H1 (cell line): ENCODE results near the gene ARL5A. TPM values are rescaled to one million over a fixed set of nuclear protein-coding genes. Genes with fewer than 3 reads are reported as not detected.

ENCODE experiments used
- CHD2 ChIP-seq: IDR thresholded peaks from 2 replicates; pipeline ENCODE4 v1.6.1; 2012; ENCODE audit warnings: low read length, improper control_type of control experiment
- EGR1 ChIP-seq: IDR thresholded peaks from 2 replicates; pipeline ENCODE4 v1.6.1; 2011; ENCODE audit warnings: low read depth, low read length, borderline replicate concordance
- HDAC2 ChIP-seq, 2 experiments: fragments of 300-600 bp in 1 of 2; sonication (generic) in 1 of 2; IDR thresholded peaks; 2 replicates each; pipeline ENCODE4 v1.6.1; 2011 to 2012; ENCODE audit warnings: low read depth in 2 of 2, low read length in 2 of 2, mild to moderate bottlenecking in 2 of 2, moderate library complexity in 2 of 2, borderline replicate concordance in 1 of 2, inconsistent platforms in 1 of 2
- NANOG ChIP-seq: IDR thresholded peaks from 2 replicates; pipeline ENCODE4 v1.6.1; 2011; ENCODE audit warnings: low read length, low read depth, mild to moderate bottlenecking, inconsistent platforms; ENCODE audit not compliant: insufficient read depth, poor library complexity, severe bottlenecking
- polyA plus RNA-seq, 7 experiments: library from polyadenylated mRNA; depleted of rRNA in 3 of 7; stranded (reverse) in 5 of 7; unstranded in 2 of 7; fragments of >200 nt in 5 of 7; fragments of 200-250 nt in 2 of 7; gene quantifications; 1 replicate in 5 of 7; 2 replicates in 1 of 7; 4 replicates in 1 of 7; pipeline versions ENCODE4 v1.2.1 to v1.2.3, GENCODE V29; 2011 to 2013; ENCODE audit warnings: missing spikeins in 2 of 7, mixed read lengths in 2 of 7
- total RNA-seq: library from RNA; stranded (reverse); fragmentation: NEBNext Ultra II Directional; extraction: Animal tissue kit (Norgen Biotek cat#: 25700); gene quantifications from 2 replicates; pipeline ENCODE4 v1.2.1, GENCODE V29; 2021
- TF ChIP-seq, protein P1 (sequence below): IDR thresholded peaks from 2 replicates; pipeline ENCODE4 v1.6.1; 2012; ENCODE audit warnings: inconsistent platforms
- TF ChIP-seq, protein P2 (sequence below): IDR thresholded peaks from 2 replicates; pipeline ENCODE4 v1.6.1; 2011; ENCODE audit warnings: low read length, improper control_type of control experiment

The ARL5A gene
- total and polyA plus RNA-seq, 2 of the 8 experiments (the other 6 are each of a cell fraction or from before 2014, with no cell fraction given) = 12.6 to 86.3 TPM

- no peak for TF ChIP-seq EGR1
- TF ChIP-seq, protein P1, sequence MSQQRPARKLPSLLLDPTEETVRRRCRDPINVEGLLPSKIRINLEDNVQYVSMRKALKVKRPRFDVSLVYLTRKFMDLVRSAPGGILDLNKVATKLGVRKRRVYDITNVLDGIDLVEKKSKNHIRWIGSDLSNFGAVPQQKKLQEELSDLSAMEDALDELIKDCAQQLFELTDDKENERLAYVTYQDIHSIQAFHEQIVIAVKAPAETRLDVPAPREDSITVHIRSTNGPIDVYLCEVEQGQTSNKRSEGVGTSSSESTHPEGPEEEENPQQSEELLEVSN = no peak
- no peak for TF ChIP-seq HDAC2 (IDR thresholded peaks at IDR 0.05; ENCODE audit: borderline replicate concordance in 1 of 2, low read depth in 2 of 2, low read length in 2 of 2)
- no peak for TF ChIP-seq NANOG
- TF ChIP-seq, protein P2, sequence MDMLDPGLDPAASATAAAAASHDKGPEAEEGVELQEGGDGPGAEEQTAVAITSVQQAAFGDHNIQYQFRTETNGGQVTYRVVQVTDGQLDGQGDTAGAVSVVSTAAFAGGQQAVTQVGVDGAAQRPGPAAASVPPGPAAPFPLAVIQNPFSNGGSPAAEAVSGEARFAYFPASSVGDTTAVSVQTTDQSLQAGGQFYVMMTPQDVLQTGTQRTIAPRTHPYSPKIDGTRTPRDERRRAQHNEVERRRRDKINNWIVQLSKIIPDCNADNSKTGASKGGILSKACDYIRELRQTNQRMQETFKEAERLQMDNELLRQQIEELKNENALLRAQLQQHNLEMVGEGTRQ = no peak
- no peak for TF ChIP-seq CHD2
- TF ChIP-seq, all 59 proteins: peak for 0
Observed at GRCh38 chr2:151793123-151793522, 35.1 kb downstream of the ARL5A start (continued).
